Keratinocyte (primary cell): ENCODE data around the gene GAL. TPM values are rescaled to one million over a fixed set of nuclear protein-coding genes. Genes with fewer than 3 reads are reported as not detected.

Source experiments
- DNase-seq: peaks from one replicate; pipeline ENCODE4 v3.0.0-alpha.2; 2011; ENCODE audit warnings: low read depth, missing footprints, low spot score
- FAIRE-seq: peaks from 2 replicates; lab custom pipeline; 2011; peaks lifted over from hg19 to GRCh38; lab: Jason Lieb, UNC
- H2AFZ ChIP-seq: 2 replicates; pipeline ENCODE4 v1.6.0; 2012; ENCODE audit warnings: low read length, control low read depth, inconsistent platforms; ENCODE audit not compliant: control insufficient read depth
- H3K27ac ChIP-seq: 2 replicates; pipeline ENCODE4 v1.5.1; 2011; ENCODE audit warnings: low read length; ENCODE audit not compliant: control insufficient read depth, insufficient read depth
- H3K27me3 ChIP-seq: 3 replicates; pipeline ENCODE4 v1.6.0; 2011; ENCODE audit warnings: low read length; ENCODE audit not compliant: control insufficient read depth, insufficient read depth; ENCODE audit errors: extremely low read depth
- H3K36me3 ChIP-seq, 2 experiments: 2 replicates in 1 of 2; 3 replicates in 1 of 2; pipeline ENCODE4 v1.5.1; 2011; ENCODE audit warnings: low read length in 2 of 2, mild to moderate bottlenecking in 1 of 2; ENCODE audit not compliant: control insufficient read depth in 2 of 2, insufficient read depth in 2 of 2; ENCODE audit errors: extremely low read depth in 1 of 2
- H3K4me1 ChIP-seq: 3 replicates; pipeline ENCODE4 v1.5.1; 2011; ENCODE audit warnings: low read length; ENCODE audit not compliant: control insufficient read depth, insufficient read depth; ENCODE audit errors: extremely low read depth
- H3K4me2 ChIP-seq: 3 replicates; pipeline ENCODE4 v1.6.0; 2011; ENCODE audit warnings: low read depth, low read length; ENCODE audit not compliant: control insufficient read depth, insufficient read depth; ENCODE audit errors: extremely low read depth
- H3K4me3 ChIP-seq, 3 experiments: fragments of 200-600 bp in 1 of 3; sonication (generic) in 1 of 3; 2 replicates in 2 of 3; 3 replicates in 1 of 3; pipeline ENCODE4 v1.5.1; 2011 to 2016; ENCODE audit warnings: low read length in 3 of 3, mild to moderate bottlenecking in 3 of 3, control low read depth in 2 of 3, inconsistent platforms in 1 of 3, low read depth in 1 of 3, mixed read lengths in 1 of 3, mixed run types in 1 of 3, moderate library complexity in 1 of 3; ENCODE audit not compliant: control insufficient read depth in 2 of 3, insufficient read depth in 2 of 3; ENCODE audit errors: extremely low read depth in 1 of 3
- H3K79me2 ChIP-seq: 2 replicates; pipeline ENCODE4 v1.6.0; 2012; ENCODE audit warnings: low read length; ENCODE audit not compliant: control insufficient read depth, insufficient read depth
- H3K9ac ChIP-seq: 3 replicates; pipeline ENCODE4 v1.6.0; 2011; ENCODE audit warnings: low read length; ENCODE audit not compliant: control insufficient read depth, insufficient read depth; ENCODE audit errors: extremely low read depth
- H3K9me1 ChIP-seq: 3 replicates; pipeline ENCODE4 v1.6.0; 2011; ENCODE audit warnings: low read length; ENCODE audit not compliant: control insufficient read depth, insufficient read depth; ENCODE audit errors: extremely low read depth
- H3K9me3 ChIP-seq: 2 replicates; pipeline ENCODE4 v1.5.1; 2012; ENCODE audit warnings: low read depth, low read length; ENCODE audit not compliant: control insufficient read depth
- H4K20me1 ChIP-seq: 3 replicates; pipeline ENCODE4 v1.6.0; 2011; ENCODE audit warnings: low read length; ENCODE audit not compliant: control insufficient read depth, insufficient read depth; ENCODE audit errors: extremely low read depth
- EZH2 ChIP-seq: IDR thresholded peaks from one replicate; pipeline ENCODE4 v1.6.1; 2012; ENCODE audit warnings: inconsistent platforms, mild to moderate bottlenecking, low read length, moderate library complexity
- dilution Hi-C: fragments of 300-500 bp; cut with MboI; formaldehyde crosslinking; loops from one replicate; pipeline ENCODE4 v1.7.0; 2020; ENCODE audit warnings: low sequenced_read_pairs; ENCODE audit not compliant: extremely low pct_ligation_motif_present
- polyA plus RNA-seq, 5 experiments: library from polyadenylated mRNA; depleted of rRNA in 3 of 5; stranded (reverse) in 3 of 5; stranded (forward) in 1 of 5; unstranded in 1 of 5; fragments of >200 nt; gene quantifications; 1 replicate in 1 of 5; 2 replicates in 3 of 5; 3 replicates in 1 of 5; pipeline versions ENCODE4 v1.2.1 to v1.2.3, GENCODE V29; 2011 to 2012; ENCODE audit warnings: missing spikeins in 2 of 5, low read depth in 1 of 5, low replicate concordance in 1 of 5
- TF ChIP-seq, protein P1 (sequence below), 3 experiments: IDR thresholded peaks in 1 of 3; conservative IDR thresholded peaks in 1 of 3; optimal IDR thresholded peaks in 1 of 3; 2 replicates in 2 of 3; 3 replicates in 1 of 3; pipeline versions ENCODE3 to v1.5.1; 2011; ENCODE audit warnings: low read length in 3 of 3, mild to moderate bottlenecking in 3 of 3, moderate library complexity in 2 of 3, control low read depth in 1 of 3, inconsistent platforms in 1 of 3; ENCODE audit not compliant: insufficient read depth in 2 of 3; ENCODE audit errors: extremely low read depth in 1 of 3

GAL gene
- polyA plus RNA-seq, 1 donor (not counting 4 experiments of a cell fraction or from before 2014, with no cell fraction given) = 2.2 TPM

DNA sequence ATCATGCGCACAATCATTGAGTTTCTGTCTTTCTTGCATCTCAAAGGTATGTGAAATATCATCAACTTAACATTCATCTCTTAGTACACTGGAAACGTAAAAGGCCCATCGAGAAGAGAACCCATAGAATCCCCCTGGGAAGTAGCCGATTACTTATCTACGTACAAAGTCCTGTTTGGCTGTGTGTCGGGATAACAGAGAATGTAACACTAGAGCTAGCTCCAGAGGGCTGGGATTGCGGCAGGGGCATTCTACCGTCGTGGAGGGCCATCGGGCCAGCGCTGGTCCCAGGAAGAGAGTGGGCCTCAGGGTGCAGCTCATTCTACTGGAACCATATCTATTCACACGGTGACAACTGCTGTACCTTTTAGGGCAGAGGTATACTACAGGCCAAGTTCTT lies 4.5 kb downstream of the GAL start:
- H3K79me2 ChIP-seq = no peaks in the 10 kb centered on the region
- FAIRE-seq = no peak
- DNase-seq = no peak
- peaks cover 29% of the 10 kb centered on the region for H3K27me3 ChIP-seq
- dilution Hi-C loops = no loop called here
- no peak overlapping the region for H2AFZ ChIP-seq
- TF ChIP-seq EZH2 = no peak
- TF ChIP-seq, protein P1, sequence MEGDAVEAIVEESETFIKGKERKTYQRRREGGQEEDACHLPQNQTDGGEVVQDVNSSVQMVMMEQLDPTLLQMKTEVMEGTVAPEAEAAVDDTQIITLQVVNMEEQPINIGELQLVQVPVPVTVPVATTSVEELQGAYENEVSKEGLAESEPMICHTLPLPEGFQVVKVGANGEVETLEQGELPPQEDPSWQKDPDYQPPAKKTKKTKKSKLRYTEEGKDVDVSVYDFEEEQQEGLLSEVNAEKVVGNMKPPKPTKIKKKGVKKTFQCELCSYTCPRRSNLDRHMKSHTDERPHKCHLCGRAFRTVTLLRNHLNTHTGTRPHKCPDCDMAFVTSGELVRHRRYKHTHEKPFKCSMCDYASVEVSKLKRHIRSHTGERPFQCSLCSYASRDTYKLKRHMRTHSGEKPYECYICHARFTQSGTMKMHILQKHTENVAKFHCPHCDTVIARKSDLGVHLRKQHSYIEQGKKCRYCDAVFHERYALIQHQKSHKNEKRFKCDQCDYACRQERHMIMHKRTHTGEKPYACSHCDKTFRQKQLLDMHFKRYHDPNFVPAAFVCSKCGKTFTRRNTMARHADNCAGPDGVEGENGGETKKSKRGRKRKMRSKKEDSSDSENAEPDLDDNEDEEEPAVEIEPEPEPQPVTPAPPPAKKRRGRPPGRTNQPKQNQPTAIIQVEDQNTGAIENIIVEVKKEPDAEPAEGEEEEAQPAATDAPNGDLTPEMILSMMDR (optimal IDR thresholded peaks at IDR 0.05 in 1 of 3, IDR thresholded peaks at IDR 0.05 in 1 of 3, conservative IDR thresholded peaks at IDR 0.05 in 1 of 3; ENCODE audit: extremely low read depth in 1 of 3, insufficient read depth in 2 of 3, low read length in 3 of 3) = no peak
- H4K20me1 ChIP-seq = no peaks in the 10 kb centered on the region
- no peaks in the 10 kb centered on the region for H3K4me1 ChIP-seq
- no peak overlapping the region for H3K27ac ChIP-seq
- no peak overlapping the region for H3K4me3 ChIP-seq
- H3K9me1 ChIP-seq = no peaks in the 10 kb centered on the region
- no peaks in the 10 kb centered on the region for H3K36me3 ChIP-seq
- H3K4me2 ChIP-seq = no peak overlapping the region
- H3K9ac ChIP-seq = no peak overlapping the region
- H3K9me3 ChIP-seq = no peaks in the 10 kb centered on the region

DNA sequence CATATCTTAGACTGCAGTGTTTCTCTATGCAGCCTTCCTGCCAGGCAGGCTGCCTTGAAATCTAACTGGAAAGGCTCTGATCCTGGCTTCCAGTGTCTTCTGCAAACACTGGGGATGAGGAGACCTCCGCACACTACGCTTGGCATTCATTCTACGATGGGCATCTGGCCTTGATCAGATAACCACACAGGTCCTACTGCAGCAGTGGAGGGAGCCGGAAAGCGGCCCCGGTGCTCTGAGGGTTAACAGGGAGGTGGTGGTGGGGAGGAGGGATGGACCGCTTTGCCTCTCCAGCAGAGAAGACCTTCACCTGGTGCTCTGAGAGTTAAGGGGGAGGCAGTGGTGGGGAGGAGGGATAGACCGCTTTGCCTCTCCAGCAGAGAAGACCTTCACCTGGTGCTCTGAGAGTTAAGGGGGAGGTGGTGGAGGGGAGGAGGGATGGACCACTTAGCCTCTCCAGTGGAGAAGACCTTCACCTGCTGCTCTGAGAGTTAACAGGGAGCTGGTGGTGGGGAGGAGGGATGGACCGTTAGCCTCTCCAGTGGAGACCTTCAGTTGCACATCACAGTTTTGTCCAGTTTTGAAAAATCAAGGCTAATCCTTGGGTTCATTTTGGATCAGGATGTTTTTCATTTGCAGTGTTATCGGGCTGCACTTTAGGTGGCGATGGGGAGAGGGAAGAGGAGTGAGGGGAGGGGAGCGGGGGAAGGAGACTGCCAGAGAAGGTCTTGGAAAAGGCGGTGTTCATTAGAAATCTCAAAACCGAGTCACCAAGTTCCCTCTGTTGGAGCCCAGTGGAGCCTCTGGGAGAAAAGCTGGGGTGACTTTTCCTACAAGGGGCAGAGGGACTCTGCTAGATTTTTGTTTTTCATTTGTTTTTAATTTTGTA lies 5.6 kb downstream of the GAL start:
- Histone ChIP-seq H2AFZ (no peak overlapping the region), H3K79me2 (no peaks in the 10 kb centered on the region), H3K36me3 (no peaks in the 10 kb centered on the region), H3K9me3 (no peaks in the 10 kb centered on the region), H3K4me2 (no peak overlapping the region), H3K9me1 (no peaks in the 10 kb centered on the region), H3K27ac (no peak overlapping the region), H3K27me3 (peaks cover 26% of the 10 kb centered on the region), H4K20me1 (no peaks in the 10 kb centered on the region), H3K9ac (no peak overlapping the region), H3K4me1 (no peaks in the 10 kb centered on the region), H3K4me3 (no peak overlapping the region)
- no peak for TF ChIP-seq EZH2
- TF ChIP-seq, protein P1 (optimal IDR thresholded peaks at IDR 0.05 in 1 of 3, IDR thresholded peaks at IDR 0.05 in 1 of 3, conservative IDR thresholded peaks at IDR 0.05 in 1 of 3; ENCODE audit: extremely low read depth in 1 of 3, insufficient read depth in 2 of 3, low read length in 3 of 3) = no peak
- dilution Hi-C loops = no loop called here
- DNase-seq = no peak
- no peak for FAIRE-seq
